ACC112 (cell line): ENCODE measurements around the gene SCAF1.

Experiments
- H2AFZ ChIP-seq: fragments of 200-600 bp; sonication (generic); one replicate; pipeline ENCODE4 v1.6.0; 2017; ENCODE audit warnings: antibody characterized with exemption, low read length; ENCODE audit not compliant: unreplicated experiment
- H3K27ac ChIP-seq: fragments of 200-600 bp; sonication (generic); 2 replicates; pipeline ENCODE4 v1.5.1; 2014; ENCODE audit warnings: low read depth, mild to moderate bottlenecking, antibody characterized with exemption, low read length, moderate library complexity
- H3K27me3 ChIP-seq: fragments of 200-600 bp; sonication (generic); 2 replicates; pipeline ENCODE4 v1.6.1; 2014; ENCODE audit warnings: mild to moderate bottlenecking, antibody characterized with exemption, low read length, moderate library complexity, mixed read lengths; ENCODE audit not compliant: insufficient read depth
- H3K36me3 ChIP-seq: fragments of 200-600 bp; sonication (generic); 2 replicates; pipeline ENCODE4 v1.6.1; 2016; ENCODE audit warnings: mild to moderate bottlenecking, antibody characterized with exemption, low read length, moderate library complexity, mixed read lengths; ENCODE audit not compliant: insufficient read depth
- H3K4me1 ChIP-seq: fragments of 200-600 bp; sonication (generic); one replicate; pipeline ENCODE4 v1.6.1; 2016; ENCODE audit warnings: low read length, mixed read lengths; ENCODE audit not compliant: insufficient read depth, unreplicated experiment, control insufficient read depth
- H3K4me3 ChIP-seq: fragments of 200-600 bp; sonication (generic); 2 replicates; pipeline ENCODE4 v1.5.1; 2014; ENCODE audit warnings: mild to moderate bottlenecking, low read depth, low read length
- H3K79me2 ChIP-seq: fragments of 200-600 bp; sonication (generic); one replicate; pipeline ENCODE4 v1.6.0; 2016; ENCODE audit warnings: low read length; ENCODE audit not compliant: control insufficient read depth, unreplicated experiment, insufficient read depth

Gene SCAF1

GRCh38 chr19:49635530-49636232 is 6.3 kb upstream of the SCAF1 start:
- Histone ChIP-seq H2AFZ (no peak overlapping the region), H3K36me3 (peaks cover 5% of the 10 kb centered on the region; the same call in 1 of the 2 replicates), H3K27ac (no peak overlapping the region), H3K4me3 (no peak overlapping the region), H3K27me3 (no peaks in the 10 kb centered on the region), H3K4me1 (peaks cover 7% of the 10 kb centered on the region), H3K79me2 (peaks cover 13% of the 10 kb centered on the region)

DNA sequence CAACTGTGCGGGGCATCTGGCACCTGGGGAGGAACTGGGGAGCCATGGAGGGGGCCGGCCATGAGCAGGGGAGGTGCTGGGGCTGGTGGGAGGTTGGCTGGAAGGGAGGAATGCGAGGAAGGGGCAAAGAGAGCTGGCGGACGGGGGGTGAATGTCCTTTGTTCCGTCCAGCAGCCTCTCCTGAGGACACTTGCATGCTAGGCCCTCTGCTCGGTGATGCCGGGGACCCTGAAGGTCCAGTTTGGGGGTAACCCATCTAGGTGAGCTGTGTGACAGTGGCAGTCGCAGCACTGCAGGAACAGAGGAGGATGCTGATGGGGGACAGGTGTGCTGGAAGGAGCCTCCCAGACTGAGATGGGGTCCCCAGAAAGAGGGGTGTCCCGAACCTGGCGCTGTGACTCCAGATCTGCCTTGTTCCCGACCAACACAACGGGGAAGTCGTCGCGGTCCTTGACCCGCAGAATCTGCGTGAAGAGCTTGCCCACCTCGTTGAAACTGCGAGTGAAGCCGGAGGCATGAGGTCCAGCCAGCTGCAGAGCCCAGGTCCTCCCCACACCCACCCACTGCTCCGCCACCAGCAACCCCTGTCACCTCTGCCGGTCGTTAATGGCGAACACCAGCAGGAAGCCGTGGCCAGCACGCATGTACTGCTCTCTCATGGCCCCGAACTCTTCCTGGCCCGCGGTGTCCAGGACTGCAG is 5.6 kb upstream of the SCAF1 start:
- Histone ChIP-seq H3K79me2 (peaks cover 13% of the 10 kb centered on the region), H3K27ac (no peak overlapping the region), H2AFZ (no peak overlapping the region), H3K4me3 (no peak overlapping the region), H3K4me1 (peaks cover 7% of the 10 kb centered on the region), H3K27me3 (no peaks in the 10 kb centered on the region), H3K36me3 (peaks cover 5% of the 10 kb centered on the region; the same call in 1 of the 2 replicates)

GRCh38 chr19:49637821-49638738 is 3.9 kb upstream of the SCAF1 start:
- no peak overlapping the region for H2AFZ ChIP-seq

GRCh38 chr19:49639401-49640112 is 2.5 kb upstream of the SCAF1 start:
- Histone ChIP-seq H3K4me3 (peak overlapping the region; percentile 95), H3K36me3 (peaks cover 5% of the 10 kb centered on the region; the same call in 1 of the 2 replicates), H3K4me1 (peaks cover 21% of the 10 kb centered on the region), H3K27me3 (no peaks in the 10 kb centered on the region), H3K79me2 (peaks cover 38% of the 10 kb centered on the region), H3K27ac (peak overlapping the region; percentile 83), H2AFZ (no peak overlapping the region)

More at GRCh38 chr19:49637821-49638738, 3.9 kb upstream of the SCAF1 start:
- H3K27me3 ChIP-seq: no peaks in the 10 kb centered on the region
- peaks cover 9% of the 10 kb centered on the region for H3K4me1 ChIP-seq
- H3K36me3 ChIP-seq: peaks cover 5% of the 10 kb centered on the region; the same call in 1 of the 2 replicates
- H3K4me3 ChIP-seq: peak overlapping the region; percentile 95
- H3K79me2 ChIP-seq: peaks cover 23% of the 10 kb centered on the region
- H3K27ac ChIP-seq: peak overlapping the region; percentile 83

GRCh38 chr19:49640113-49640898 is 1.7 kb upstream of the SCAF1 start, which contains the start of gene RRAS:
TSS of gene RRAS (minus strand) at chr19:49640143. CDS start at chr19:49640098, 45 bp downstream.
- Histone ChIP-seq H3K4me3 (peak within 1 kb of the TSS; percentile 95), H3K27me3 (no peaks in the 10 kb centered on the region), H3K79me2 (peaks cover 45% of the 10 kb centered on the region), H3K4me1 (peaks cover 21% of the 10 kb centered on the region), H3K27ac (peak within 1 kb of the TSS; percentile 100), H2AFZ (no peak within 1 kb of the TSS), H3K36me3 (no peaks in the 10 kb centered on the region)

DNA sequence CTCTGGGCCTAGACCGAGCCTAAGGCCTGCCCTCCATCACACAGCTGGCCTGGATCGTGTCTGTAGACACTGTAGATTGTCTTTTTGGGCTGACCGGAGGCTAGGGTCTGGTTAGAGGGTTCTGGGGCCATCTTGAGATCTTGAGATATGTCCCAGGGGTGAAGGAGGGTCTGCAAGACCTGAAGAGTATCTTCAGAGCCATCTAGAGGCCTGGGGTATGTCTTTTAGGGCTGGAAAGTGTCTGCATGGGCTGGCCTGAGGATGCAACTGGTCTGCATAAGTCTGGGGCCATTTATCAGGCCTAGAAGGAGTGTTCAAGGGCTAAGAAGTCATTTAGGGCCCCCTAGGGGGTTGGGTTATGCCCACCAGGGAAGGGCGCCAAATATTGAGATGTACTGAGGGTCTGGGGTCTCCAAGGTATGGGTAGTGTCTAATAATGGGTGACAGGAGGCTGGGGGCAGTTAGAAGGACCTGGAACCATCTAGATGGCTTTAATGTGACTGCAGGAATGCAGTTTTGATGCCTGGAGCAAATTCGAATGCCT is 555 bp downstream of the SCAF1 start:
- H3K4me1 ChIP-seq: peaks cover 21% of the 10 kb centered on the region
- H3K4me3 ChIP-seq: peak overlapping the region; percentile 99
- H3K27me3 ChIP-seq: no peaks in the 10 kb centered on the region
- H3K79me2 ChIP-seq: peaks cover 53% of the 10 kb centered on the region
- peak overlapping the region; percentile 100 for H3K27ac ChIP-seq
- no peaks in the 10 kb centered on the region for H3K36me3 ChIP-seq
- H2AFZ ChIP-seq: no peak overlapping the region

DNA sequence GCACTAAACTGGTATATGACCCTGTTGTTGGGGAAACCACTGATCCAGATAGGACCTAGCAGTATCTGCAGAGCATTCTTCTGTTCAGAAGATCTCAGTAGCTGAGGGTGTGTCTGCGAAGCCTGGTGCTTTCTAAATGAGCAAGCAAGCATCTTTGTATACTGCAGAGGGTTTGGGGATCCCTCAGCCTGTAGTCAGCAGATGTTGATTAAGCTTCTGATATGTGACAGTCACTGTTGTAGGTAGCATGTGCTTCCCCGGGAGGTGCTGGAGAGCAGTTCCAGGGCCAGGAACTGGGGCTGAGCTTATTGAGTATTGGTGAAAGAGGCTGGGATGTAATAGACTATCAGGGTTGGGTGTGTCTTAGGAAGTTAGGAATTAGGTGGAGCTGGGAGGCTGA is 1.5 kb downstream of the SCAF1 start:
- Histone ChIP-seq H3K36me3 (no peaks in the 10 kb centered on the region), H3K79me2 (peaks cover 48% of the 10 kb centered on the region), H3K4me1 (peaks cover 17% of the 10 kb centered on the region), H3K4me3 (peak overlapping the region; percentile 99), H3K27ac (no peak overlapping the region), H3K27me3 (no peaks in the 10 kb centered on the region), H2AFZ (no peak overlapping the region)

- peaks cover 44% of the 10 kb centered on the region for H3K79me2 ChIP-seq
Measured at GRCh38 chr19:49645592-49645991, 3.6 kb downstream of the SCAF1 start.

GRCh38 chr19:49645995-49646394 is 4.0 kb downstream of the SCAF1 start:
- H3K27me3 ChIP-seq: no peaks in the 10 kb centered on the region
- H3K79me2 ChIP-seq: peaks cover 44% of the 10 kb centered on the region
- no peak overlapping the region for H3K4me3 ChIP-seq
- H2AFZ ChIP-seq: no peak overlapping the region
- peaks cover 14% of the 10 kb centered on the region for H3K4me1 ChIP-seq
- 0 out of 2 replicates have a peak, but pooled peaks cover 3% of the 10 kb centered on the region for H3K36me3 ChIP-seq
- no peak overlapping the region for H3K27ac ChIP-seq

More at GRCh38 chr19:49645592-49645991, 3.6 kb downstream of the SCAF1 start:
- Histone ChIP-seq H3K27ac (no peak overlapping the region), H2AFZ (no peak overlapping the region), H3K4me1 (peaks cover 14% of the 10 kb centered on the region), H3K36me3 (0 out of 2 replicates have a peak, but pooled peaks cover 3% of the 10 kb centered on the region), H3K4me3 (no peak overlapping the region), H3K27me3 (no peaks in the 10 kb centered on the region)
